Choroid plexus epithelial cell (primary cell): ENCODE data around the gene CLDN2.
A peak's percentile ranks its signal among the peaks of the same experiment; 100 is the strongest.

ENCODE experiments used
- DNase-seq: peaks from one replicate; pipeline ENCODE4 v3.0.0-alpha.2; 2010; ENCODE audit warnings: low read depth
- H3K4me3 ChIP-seq: 2 replicates; pipeline ENCODE4 v1.5.1; 2011; ENCODE audit warnings: low read depth, mild to moderate bottlenecking, control low read depth, low read length, moderate library complexity
- TF ChIP-seq, protein P1 (sequence below): conservative IDR thresholded peaks from 2 replicates; pipeline ENCODE4 v1.5.1; 2011; ENCODE audit warnings: low read depth, mild to moderate bottlenecking, control low read depth, inconsistent platforms, low read length, moderate library complexity

Gene CLDN2

DNA sequence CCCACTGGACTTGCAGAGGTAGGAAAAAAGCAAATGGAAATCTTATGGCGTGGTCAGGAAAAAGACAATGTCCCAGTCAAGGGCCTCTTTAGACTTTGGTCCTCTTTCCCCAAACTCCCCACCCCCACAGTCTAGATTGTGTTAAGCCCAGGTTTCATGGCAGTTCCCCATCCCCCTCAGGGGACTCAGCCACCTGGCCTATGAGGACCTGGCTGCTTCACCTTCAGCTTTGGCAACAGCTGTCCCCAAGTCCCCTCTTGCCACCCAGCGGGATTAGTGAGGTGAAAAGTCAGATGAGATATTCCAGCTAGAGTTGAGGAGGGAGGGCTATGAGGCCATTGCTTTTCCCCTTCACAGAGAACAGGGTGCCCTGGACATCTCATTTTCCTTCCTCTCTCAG lies 17.5 kb upstream of the CLDN2 start:
- no peak overlapping the region for H3K4me3 ChIP-seq
- TF ChIP-seq, protein P1, sequence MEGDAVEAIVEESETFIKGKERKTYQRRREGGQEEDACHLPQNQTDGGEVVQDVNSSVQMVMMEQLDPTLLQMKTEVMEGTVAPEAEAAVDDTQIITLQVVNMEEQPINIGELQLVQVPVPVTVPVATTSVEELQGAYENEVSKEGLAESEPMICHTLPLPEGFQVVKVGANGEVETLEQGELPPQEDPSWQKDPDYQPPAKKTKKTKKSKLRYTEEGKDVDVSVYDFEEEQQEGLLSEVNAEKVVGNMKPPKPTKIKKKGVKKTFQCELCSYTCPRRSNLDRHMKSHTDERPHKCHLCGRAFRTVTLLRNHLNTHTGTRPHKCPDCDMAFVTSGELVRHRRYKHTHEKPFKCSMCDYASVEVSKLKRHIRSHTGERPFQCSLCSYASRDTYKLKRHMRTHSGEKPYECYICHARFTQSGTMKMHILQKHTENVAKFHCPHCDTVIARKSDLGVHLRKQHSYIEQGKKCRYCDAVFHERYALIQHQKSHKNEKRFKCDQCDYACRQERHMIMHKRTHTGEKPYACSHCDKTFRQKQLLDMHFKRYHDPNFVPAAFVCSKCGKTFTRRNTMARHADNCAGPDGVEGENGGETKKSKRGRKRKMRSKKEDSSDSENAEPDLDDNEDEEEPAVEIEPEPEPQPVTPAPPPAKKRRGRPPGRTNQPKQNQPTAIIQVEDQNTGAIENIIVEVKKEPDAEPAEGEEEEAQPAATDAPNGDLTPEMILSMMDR = no peak
- no peak for DNase-seq

- TF ChIP-seq, protein P1 = no peak
- H3K4me3 ChIP-seq = no peak within 1 kb of the TSS
- DNase-seq = no peak
Measured at GRCh38 chrX:106903291-106903824, 16.8 kb upstream of the CLDN2 start, which contains the start of gene RIPPLY1. TSS of gene RIPPLY1 (minus strand) at chrX:106903341. CDS start at chrX:106903287, 54 bp downstream.

DNA sequence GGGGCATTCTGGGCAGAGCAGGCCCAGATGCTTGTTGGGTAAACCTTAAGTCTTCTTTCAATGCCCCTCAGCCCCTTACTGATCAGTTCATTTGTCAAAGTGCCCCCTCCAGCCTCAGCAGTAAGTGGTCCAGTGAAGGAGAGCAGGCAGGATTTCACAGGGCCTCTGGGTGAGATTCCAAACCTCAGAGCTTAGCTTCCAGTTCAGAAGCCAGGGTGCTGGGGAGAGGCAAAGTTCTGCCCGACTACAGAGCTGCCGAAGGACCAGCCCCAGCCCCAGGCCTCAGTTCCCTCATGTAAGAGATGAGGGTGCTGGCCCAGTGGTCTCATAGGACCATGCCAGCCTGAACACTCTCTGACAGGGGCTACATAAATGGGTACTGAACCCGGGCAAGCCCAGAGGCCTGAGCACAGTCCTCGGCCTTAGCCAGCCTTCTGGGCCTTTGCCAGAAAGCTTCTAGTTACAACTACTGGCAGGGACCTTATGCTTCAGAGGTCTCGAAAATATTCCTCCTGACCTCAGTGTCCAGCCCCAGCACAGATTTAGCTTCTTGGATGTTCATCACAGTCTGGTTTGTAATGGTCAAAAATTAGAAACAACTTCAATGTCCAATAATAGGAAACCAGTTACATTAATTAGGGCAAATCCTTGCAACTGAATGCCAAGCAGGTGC lies 16.2 kb upstream of the CLDN2 start:
- TF ChIP-seq, protein P1 = no peak
- no peak for DNase-seq
- no peak overlapping the region for H3K4me3 ChIP-seq

DNA sequence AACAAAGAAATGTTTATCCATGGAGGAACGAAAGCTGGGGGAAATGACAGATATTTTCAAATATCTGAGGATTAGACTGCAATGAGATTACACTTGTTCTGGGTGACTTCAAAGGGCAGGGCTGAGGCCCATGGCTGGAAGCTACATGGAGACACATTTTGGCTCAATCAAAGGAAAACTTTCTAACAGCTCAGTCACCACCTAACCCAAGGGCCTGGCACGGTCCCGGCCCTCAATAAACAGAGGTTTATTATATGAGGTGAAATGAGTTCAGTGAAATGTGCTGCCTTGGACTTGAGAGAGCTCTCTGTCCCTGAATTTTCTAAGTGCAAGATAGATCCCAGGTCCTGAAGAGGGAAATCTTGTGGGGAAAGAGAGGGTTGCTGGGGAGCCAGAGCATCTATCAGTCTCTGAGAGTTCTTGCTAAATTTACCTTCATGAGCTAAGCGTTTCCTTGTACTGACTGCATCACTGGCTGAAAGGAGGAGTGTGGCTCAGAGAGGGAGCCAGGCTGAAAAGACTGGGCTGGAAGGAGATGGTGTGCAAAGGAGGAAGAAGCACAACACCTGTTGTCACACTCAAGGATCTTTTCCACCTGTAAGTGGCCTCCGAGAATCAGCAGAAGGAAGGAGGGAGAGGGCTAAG lies 15.0 kb upstream of the CLDN2 start:
- H3K4me3 ChIP-seq = no peak overlapping the region
- no peak for DNase-seq
- TF ChIP-seq, protein P1 = no peak

- DNase-seq = no peak
- TF ChIP-seq, protein P1 = no peak
- no peak overlapping the region for H3K4me3 ChIP-seq
Measured at GRCh38 chrX:106906361-106906760, 13.8 kb upstream of the CLDN2 start.

GRCh38 chrX:106912864-106913263 lies 7.3 kb upstream of the CLDN2 start:
- H3K4me3 ChIP-seq = no peak overlapping the region
- TF ChIP-seq, protein P1 = no peak
- DNase-seq = peak; percentile 43
